Nephron progenitor cell (in vitro differentiated cells): ENCODE data around the gene EIF4G1.

ENCODE experiments used
- DNase-seq: peaks from one replicate; pipeline ENCODE4 v3.0.0; 2021
- H3K27ac Mint-ChIP-seq: 2 replicates; pipeline ENCODE4 v1.8.0; 2021; ENCODE audit warnings: mild to moderate bottlenecking, moderate library complexity, mixed read lengths
- H3K27me3 Mint-ChIP-seq: 2 replicates; pipeline ENCODE4 v1.8.0; 2021; ENCODE audit warnings: mild to moderate bottlenecking, low read depth, mixed read lengths; ENCODE audit not compliant: poor library complexity
- H3K36me3 Mint-ChIP-seq: 2 replicates; pipeline ENCODE4 v1.8.0; 2021; ENCODE audit warnings: low read depth, mixed read lengths
- H3K4me1 Mint-ChIP-seq: 2 replicates; pipeline ENCODE4 v1.8.0; 2021; ENCODE audit warnings: mixed read lengths
- H3K4me3 Mint-ChIP-seq: 2 replicates; pipeline ENCODE4 v1.8.0; 2021; ENCODE audit warnings: mild to moderate bottlenecking, moderate library complexity, mixed read lengths
- H3K9me3 Mint-ChIP-seq: 2 replicates; pipeline ENCODE4 v1.8.0; 2021; ENCODE audit warnings: mild to moderate bottlenecking, moderate library complexity, mixed read lengths
- CTCF ChIP-seq: fragments of 200-600 bp; sonication (generic); IDR thresholded peaks from 2 replicates; pipeline ENCODE4 v1.5.0; 2021; ENCODE audit warnings: antibody characterized with exemption

EIF4G1 gene

DNA sequence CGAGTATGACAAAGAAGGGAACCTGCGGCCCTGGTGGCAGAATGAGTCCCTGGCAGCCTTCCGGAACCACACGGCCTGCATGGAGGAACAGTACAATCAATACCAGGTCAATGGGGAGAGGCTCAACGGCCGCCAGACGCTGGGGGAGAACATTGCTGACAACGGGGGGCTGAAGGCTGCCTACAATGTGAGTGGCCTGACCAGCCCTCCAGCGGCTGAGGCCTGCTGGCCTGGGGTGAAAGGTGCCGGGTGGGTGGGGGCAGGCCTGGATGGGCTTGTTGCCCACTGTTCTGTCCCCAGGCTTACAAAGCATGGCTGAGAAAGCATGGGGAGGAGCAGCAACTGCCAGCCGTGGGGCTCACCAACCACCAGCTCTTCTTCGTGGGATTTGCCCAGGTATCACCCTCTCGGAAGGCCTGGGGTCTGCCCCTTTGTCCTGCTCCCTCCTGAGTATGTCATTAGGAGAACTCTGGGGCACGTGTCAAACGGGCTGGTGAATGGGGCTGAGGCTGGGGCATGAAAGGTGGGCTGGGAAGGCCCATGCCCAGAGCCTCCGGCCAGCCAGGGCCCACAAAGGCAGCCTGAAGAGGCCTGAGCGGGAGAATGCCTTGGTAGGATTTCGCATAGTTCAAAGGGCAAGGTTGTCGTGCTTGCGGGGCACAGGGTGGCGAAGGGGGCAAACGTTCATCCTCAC, 23.2 kb upstream of the EIF4G1 start:
- DNase-seq = no peak
- H3K9me3 Mint-ChIP-seq = no peaks in the 10 kb centered on the region
- no peaks in the 10 kb centered on the region for H3K4me1 Mint-ChIP-seq
- no peak for TF ChIP-seq CTCF
- H3K36me3 Mint-ChIP-seq = no peaks in the 10 kb centered on the region
- no peak overlapping the region for H3K27ac Mint-ChIP-seq
- H3K4me3 Mint-ChIP-seq = no peak overlapping the region
- H3K27me3 Mint-ChIP-seq = peaks cover 76% of the 10 kb centered on the region

DNA sequence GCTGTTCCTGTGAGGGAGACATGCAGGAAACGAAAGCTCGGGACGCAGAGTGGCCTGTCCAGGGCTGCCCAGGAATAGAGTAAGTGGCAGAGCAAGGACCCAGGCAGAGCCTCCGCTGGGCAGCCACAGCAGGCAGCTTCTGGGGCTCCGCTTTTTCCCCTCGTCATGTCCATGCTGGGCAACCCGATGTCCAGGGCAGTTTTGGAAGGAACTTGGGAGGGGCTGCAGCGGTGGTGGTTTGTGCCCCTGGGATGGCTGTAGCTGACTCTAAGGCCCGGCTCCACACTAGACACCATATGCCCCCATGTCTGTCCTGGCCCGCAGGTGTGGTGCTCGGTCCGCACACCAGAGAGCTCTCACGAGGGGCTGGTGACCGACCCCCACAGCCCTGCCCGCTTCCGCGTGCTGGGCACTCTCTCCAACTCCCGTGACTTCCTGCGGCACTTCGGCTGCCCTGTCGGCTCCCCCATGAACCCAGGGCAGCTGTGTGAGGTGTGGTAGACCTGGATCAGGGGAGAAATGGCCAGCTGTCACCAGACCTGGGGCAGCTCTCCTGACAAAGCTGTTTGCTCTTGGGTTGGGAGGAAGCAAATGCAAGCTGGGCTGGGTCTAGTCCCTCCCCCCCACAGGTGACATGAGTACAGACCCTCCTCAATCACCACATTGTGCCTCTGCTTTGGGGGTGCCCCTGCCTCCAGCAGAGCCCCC, 22.5 kb upstream of the EIF4G1 start:
- H3K9me3 Mint-ChIP-seq = no peaks in the 10 kb centered on the region
- H3K4me1 Mint-ChIP-seq = no peaks in the 10 kb centered on the region
- no peak overlapping the region for H3K4me3 Mint-ChIP-seq
- no peak for DNase-seq
- no peaks in the 10 kb centered on the region for H3K36me3 Mint-ChIP-seq
- H3K27ac Mint-ChIP-seq = no peak overlapping the region
- peaks cover 74% of the 10 kb centered on the region for H3K27me3 Mint-ChIP-seq
- no peak for TF ChIP-seq CTCF

- peaks cover 4% of the 10 kb centered on the region for H3K36me3 Mint-ChIP-seq
- no peak for TF ChIP-seq CTCF
- H3K27me3 Mint-ChIP-seq = peaks cover 60% of the 10 kb centered on the region
- peaks cover 13% of the 10 kb centered on the region for H3K4me1 Mint-ChIP-seq
- H3K9me3 Mint-ChIP-seq = no peaks in the 10 kb centered on the region
- no peak overlapping the region for H3K27ac Mint-ChIP-seq
- no peak for DNase-seq
- H3K4me3 Mint-ChIP-seq = no peak overlapping the region
Observed at GRCh38 chr3:184295771-184296170, 18.6 kb upstream of the EIF4G1 start.

DNA sequence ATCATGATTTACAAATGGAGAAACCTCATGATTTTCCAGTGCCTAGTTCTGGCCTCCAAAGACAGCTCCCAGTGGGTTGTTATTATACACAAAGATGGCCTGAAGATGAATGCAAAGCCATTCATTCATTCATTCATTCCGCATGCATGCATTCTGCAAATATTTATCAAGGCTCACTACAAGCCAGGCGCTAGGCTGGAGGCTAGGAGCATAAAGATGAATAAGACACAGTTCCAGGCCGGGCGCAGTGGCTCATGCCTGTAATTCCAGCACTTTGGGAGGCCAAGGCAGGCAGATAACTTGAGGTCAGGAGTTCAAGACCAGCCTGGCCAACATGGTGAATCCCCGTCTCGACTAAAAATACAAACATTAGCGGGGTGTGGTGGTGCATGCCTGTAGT, 17.8 kb upstream of the EIF4G1 start:
- no peak for DNase-seq
- peaks cover 58% of the 10 kb centered on the region for H3K27me3 Mint-ChIP-seq
- peak overlapping the region; percentile 45 for H3K4me3 Mint-ChIP-seq
- TF ChIP-seq CTCF = no peak
- peaks cover 15% of the 10 kb centered on the region for H3K4me1 Mint-ChIP-seq
- H3K36me3 Mint-ChIP-seq = peaks cover 11% of the 10 kb centered on the region
- no peak overlapping the region for H3K27ac Mint-ChIP-seq
- no peaks in the 10 kb centered on the region for H3K9me3 Mint-ChIP-seq

DNA sequence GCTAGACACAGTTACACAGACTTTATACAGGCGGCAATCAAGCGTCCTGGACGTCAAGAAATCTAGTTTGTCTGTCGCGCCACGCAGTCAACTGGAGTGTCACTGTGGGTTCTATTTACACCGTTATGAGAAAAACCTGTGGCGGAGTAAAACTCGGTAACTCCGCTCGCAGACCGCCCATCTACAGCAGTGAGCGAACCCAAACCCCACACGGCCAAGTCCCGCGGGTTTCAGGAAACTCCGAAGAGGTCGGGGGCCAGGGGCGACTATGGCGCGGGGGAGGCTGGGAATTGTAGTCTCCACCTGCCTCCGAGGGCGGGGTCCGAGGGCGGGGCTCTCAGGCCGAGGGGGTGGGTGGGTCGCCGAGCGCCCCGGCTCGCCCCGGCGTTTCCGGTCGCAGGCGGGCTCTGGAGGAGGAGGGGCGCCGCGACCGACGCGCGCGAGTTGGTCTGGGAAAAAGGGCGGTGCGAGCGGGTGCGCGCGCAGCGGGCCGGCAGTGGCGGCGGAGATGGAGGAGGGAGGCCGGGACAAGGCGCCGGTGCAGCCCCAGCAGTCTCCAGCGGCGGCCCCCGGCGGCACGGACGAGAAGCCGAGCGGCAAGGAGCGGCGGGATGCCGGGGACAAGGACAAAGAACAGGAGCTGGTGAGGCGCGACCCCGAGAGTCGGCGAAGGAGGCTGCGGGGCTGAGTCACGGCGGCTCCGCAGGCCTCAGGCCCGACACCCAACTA, 15.5 kb upstream of the EIF4G1 start, which contains the start of gene PSMD2:
Gene PSMD2, plus strand, starts transcription at position 483 of the 729 bp plus-strand sequence. Its CDS starts 26 bp downstream, at position 509.
- H3K27ac Mint-ChIP-seq = peak within 1 kb of the TSS; percentile 98
- peaks cover 15% of the 10 kb centered on the region for H3K4me1 Mint-ChIP-seq
- peaks cover 43% of the 10 kb centered on the region for H3K27me3 Mint-ChIP-seq
- peak within 1 kb of the TSS; percentile 98 for H3K4me3 Mint-ChIP-seq
- no peak for TF ChIP-seq CTCF
- no peaks in the 10 kb centered on the region for H3K9me3 Mint-ChIP-seq
- peak; percentile 99 for DNase-seq
- H3K36me3 Mint-ChIP-seq = peaks cover 34% of the 10 kb centered on the region
